Heart left ventricle (tissue), 13 donors: ENCODE measurements around the gene FAM72B.
"Not testable (repeated sequence)": the region's sequence is repeated elsewhere in the genome, so short reads cannot be mapped to it uniquely, and the experiment has no call there.

Experiments used
- CTCF ChIP-seq, 12 donors: fragments of 200-600 bp; sonication (generic) in 4 of 12; IDR thresholded peaks; one replicate each; pipeline versions ENCODE4 v1.5.0 to v1.8.0; 2018 to 2022; ENCODE audit warnings: antibody characterized with exemption in 12 of 12, mild to moderate bottlenecking in 5 of 12
- POLR2A ChIP-seq, 2 donors: fragments of 450-650 bp; IDR thresholded peaks; one replicate each; pipeline ENCODE4 v1.6.1; 2017; ENCODE audit warnings: antibody characterized with exemption in 2 of 2, mild to moderate bottlenecking in 2 of 2, moderate library complexity in 2 of 2
- donor health status: ischemic (EF 13 %, LVEDD 7.1; RV severe dilation, severe dysfunction).
- donor health status: DM: no; HTN: yes; CAD: no.
- donor health status: DM: no; HTN: no; CAD: no.
- donor health status: ischemic (EF 25% LVEDD 6.9; RV normal size, moderate dysfunction).
- donor health status: ischemic (EF 25% LVEDD 5.7; RV mildly dilated, moderate dysfunction).
- donor health status: ischemic (EF 35%, LVEDD 5.7; RV mildly dilated, moderate dysfunction).
- donor health status: nonischemic (EF 11% LVEDD 7.7; RV severe dilation, severe dysfunction).
- donor health status: DM: yes; HTN: yes; CAD: no.
- donor health status: PGD.
- donor health status: ischemic (EF 29% LVEDD 5.4; RV normal size, mild dysfunction).
- donor health status: nonischemic (EF 23%, LVEDD 6.1; RV moderate dilation, normal function).

GRCh38 chr1:121187914-121188313, 3.8 kb upstream of the FAM72B start:
- not testable (repeated sequence) for TF ChIP-seq CTCF, POLR2A (IDR thresholded peaks at IDR 0.05)
